Mesothelial cell of epicardium (in vitro differentiated cells): Measurements from ENCODE around the gene FLAD1. TPM values are rescaled to one million over a fixed set of nuclear protein-coding genes. Genes with fewer than 3 reads are reported as not detected.

Experiments used
- DNase-seq, 2 experiments: peaks; one replicate each; pipeline ENCODE4 v3.0.0; 2021; ENCODE audit warnings: low spot score in 2 of 2; ENCODE audit not compliant: unreplicated experiment in 2 of 2
- H3K27ac Mint-ChIP-seq: 2 replicates; pipeline ENCODE4 v1.8.0; 2021; ENCODE audit warnings: mixed read lengths
- H3K27me3 Mint-ChIP-seq: 2 replicates; pipeline ENCODE4 v1.8.0; 2021; ENCODE audit warnings: low read depth, mixed read lengths
- H3K36me3 Mint-ChIP-seq: 2 replicates; pipeline ENCODE4 v1.8.0; 2021; ENCODE audit warnings: mixed read lengths
- H3K4me1 Mint-ChIP-seq: 2 replicates; pipeline ENCODE4 v1.8.0; 2021; ENCODE audit warnings: mixed read lengths
- H3K4me3 Mint-ChIP-seq: 2 replicates; pipeline ENCODE4 v1.8.0; 2021; ENCODE audit warnings: mild to moderate bottlenecking, moderate library complexity, mixed read lengths
- H3K9me3 Mint-ChIP-seq: 2 replicates; pipeline ENCODE4 v1.8.0; 2021; ENCODE audit warnings: mixed read lengths
- CTCF ChIP-seq: fragments of 200-600 bp; sonication (generic); IDR thresholded peaks from one replicate; pipeline ENCODE4 v1.5.0; 2021; ENCODE audit warnings: antibody characterized with exemption; ENCODE audit not compliant: unreplicated experiment
- total RNA-seq: library from RNA; stranded (reverse); gene quantifications from 3 replicates; pipeline ENCODE4 v1.2.1, GENCODE V29; 2021

The FLAD1 gene
- total RNA-seq, 1 donor from 2014 or later: 48.3 TPM

DNA sequence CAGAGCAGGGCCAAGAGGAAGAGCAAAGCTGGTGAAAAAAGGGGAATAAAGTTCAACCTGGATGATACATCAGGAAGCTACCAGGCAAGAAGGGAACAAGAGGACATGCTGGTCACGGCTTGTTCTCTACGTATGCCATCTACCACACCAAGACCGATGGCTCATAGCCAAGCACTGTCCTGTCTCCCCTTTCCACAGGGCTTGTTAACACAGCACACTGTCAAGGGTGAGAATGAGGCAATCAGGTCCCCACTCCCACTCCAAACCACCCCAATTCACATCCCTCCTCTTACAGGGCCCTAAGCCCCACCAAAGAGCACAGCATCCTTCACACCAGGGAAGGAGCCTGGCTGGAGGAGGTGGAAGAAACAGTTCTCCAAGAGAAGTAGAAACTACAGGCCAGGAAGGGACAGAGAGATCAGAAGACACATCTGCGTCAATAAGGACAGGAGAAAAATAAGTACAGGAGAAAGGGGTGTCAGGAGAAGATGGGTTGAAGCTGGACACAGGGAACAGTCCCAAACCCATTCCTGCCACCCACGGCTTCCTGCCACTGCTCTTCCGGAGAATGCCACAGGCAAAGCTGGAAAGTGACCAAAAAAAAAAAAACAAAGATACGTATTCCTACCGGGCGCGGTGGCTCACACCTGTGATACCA is 11.7 kb upstream of the FLAD1 start:
- peaks cover 40% of the 10 kb centered on the region for H3K4me1 Mint-ChIP-seq
- no peaks in the 10 kb centered on the region for H3K9me3 Mint-ChIP-seq
- H3K36me3 Mint-ChIP-seq: peaks cover 5% of the 10 kb centered on the region
- no peaks in the 10 kb centered on the region for H3K27me3 Mint-ChIP-seq
- TF ChIP-seq CTCF: no peak
- H3K4me3 Mint-ChIP-seq: peak overlapping the region; percentile 59
- DNase-seq: no peak
- H3K27ac Mint-ChIP-seq: no peak overlapping the region

DNA sequence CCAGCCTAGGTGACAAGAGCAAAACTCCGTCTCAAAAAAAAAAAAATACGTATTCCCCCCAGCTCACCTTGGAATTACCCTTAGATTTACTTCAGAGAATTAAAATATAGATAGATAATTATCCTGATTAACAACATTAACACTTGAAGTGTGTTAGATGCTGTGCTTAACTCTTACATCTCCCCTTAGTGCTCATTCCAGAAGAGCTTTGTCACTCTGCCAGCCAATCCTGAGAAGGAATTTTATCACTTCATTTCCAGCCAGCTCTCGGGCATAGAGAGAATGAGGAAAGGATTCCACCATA is 11.0 kb upstream of the FLAD1 start:
- TF ChIP-seq CTCF: no peak
- no peak for DNase-seq
- Mint-ChIP-seq H3K27ac (no peak overlapping the region), H3K9me3 (no peaks in the 10 kb centered on the region), H3K4me3 (no peak overlapping the region), H3K36me3 (peaks cover 5% of the 10 kb centered on the region), H3K4me1 (peaks cover 40% of the 10 kb centered on the region), H3K27me3 (no peaks in the 10 kb centered on the region)

DNA sequence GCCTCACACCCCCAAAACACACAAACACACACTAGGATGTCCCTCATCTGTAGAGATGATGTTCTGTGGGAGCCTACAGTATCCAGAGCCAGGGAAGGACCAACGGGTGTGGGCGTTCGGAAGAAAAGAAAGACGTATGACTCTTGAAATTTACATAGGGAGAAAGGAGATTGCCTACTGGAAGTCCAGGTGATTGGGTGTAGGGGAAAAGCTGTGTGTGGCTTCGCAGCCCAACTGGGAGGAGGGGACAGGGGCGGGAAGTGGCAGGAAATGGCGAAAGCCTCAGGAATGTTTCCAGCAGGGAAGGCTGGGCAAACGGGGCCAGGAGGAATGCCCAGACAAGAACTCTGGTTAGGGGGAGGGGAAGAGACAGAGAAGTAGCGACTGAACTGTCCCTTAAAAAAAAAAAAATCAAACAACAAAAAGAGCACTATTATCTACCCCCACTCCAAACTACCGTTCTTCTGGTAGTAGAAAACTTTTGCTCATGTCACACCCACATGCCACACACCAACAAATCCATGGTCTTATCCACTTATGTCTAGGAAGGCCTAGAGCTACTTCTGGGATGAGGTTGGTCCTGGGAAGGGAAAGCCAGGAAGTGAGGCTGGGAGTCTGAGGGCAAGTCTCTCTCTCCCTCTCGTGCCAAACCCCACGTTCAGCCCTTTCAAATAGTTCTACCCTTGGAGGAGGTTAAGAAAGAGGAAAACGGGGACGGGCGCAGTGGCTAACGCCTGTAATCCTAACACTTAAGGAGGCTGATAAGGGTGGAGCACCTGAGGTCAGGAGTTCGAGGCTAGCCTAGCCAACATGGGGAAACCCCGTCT is 10.4 kb upstream of the FLAD1 start:
- no peaks in the 10 kb centered on the region for H3K9me3 Mint-ChIP-seq
- H3K36me3 Mint-ChIP-seq: peaks cover 5% of the 10 kb centered on the region
- peak in 1 of 2 experiments; percentile 61 for DNase-seq
- H3K27ac Mint-ChIP-seq: no peak overlapping the region
- H3K4me1 Mint-ChIP-seq: peaks cover 43% of the 10 kb centered on the region
- no peak for TF ChIP-seq CTCF
- H3K27me3 Mint-ChIP-seq: no peaks in the 10 kb centered on the region
- H3K4me3 Mint-ChIP-seq: no peak overlapping the region

- no peak overlapping the region for H3K27ac Mint-ChIP-seq
- H3K36me3 Mint-ChIP-seq: peaks cover 2% of the 10 kb centered on the region
- peak; percentile 84 to 94 for DNase-seq
- no peaks in the 10 kb centered on the region for H3K9me3 Mint-ChIP-seq
- no peak overlapping the region for H3K4me3 Mint-ChIP-seq
- no peaks in the 10 kb centered on the region for H3K27me3 Mint-ChIP-seq
- no peak for TF ChIP-seq CTCF
- peaks cover 42% of the 10 kb centered on the region for H3K4me1 Mint-ChIP-seq
These were observed 9.6 kb upstream of the FLAD1 start for GRCh38 chr1:154973344-154974101.

DNA sequence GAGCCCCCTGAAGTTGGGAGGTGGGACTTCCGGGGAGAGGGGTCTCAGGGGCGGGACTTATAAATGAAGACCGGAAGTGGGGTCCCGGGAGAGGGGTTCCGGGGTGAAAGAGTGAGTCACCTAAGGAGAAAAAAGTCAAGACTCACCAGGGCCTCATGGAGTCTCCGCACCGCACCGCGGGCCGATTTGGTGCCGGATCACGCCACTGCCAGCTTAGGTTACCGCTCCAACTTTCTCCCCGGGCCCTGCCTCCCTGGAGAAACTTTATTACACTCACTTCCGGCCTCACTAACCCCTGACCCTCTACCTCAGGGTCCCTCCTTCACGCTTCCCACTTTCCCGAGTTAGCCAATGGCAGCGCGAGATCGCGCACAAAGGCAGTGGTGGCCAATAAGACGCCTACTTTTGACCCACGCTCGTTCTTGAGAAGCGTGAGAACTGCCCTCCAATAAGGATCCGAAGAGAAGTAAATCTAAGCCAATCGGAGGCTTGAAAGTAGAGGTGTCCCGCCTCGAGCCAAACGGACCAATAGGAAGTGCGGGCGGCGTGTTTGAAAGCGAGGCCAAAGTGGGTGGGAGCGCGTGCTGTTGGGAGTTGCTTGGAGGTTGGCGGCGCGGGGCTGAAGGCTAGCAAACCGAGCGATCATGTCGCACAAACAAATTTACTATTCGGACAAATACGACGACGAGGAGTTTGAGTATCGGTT is 8.9 kb upstream of the FLAD1 start, which contains the start of gene CKS1B:
Gene CKS1B, plus strand, starts transcription at position 580 of the 706 bp plus-strand sequence. Its CDS starts 65 bp downstream, at position 645.
- peaks cover 5% of the 10 kb centered on the region for H3K36me3 Mint-ChIP-seq
- H3K4me3 Mint-ChIP-seq: no peak within 1 kb of the TSS
- H3K27ac Mint-ChIP-seq: no peak within 1 kb of the TSS
- peak; percentile 92 to 96 for DNase-seq
- no peak for TF ChIP-seq CTCF
- H3K4me1 Mint-ChIP-seq: peaks cover 37% of the 10 kb centered on the region
- H3K27me3 Mint-ChIP-seq: no peaks in the 10 kb centered on the region
- H3K9me3 Mint-ChIP-seq: no peaks in the 10 kb centered on the region
